Glutamatergic neuron (in vitro differentiated cells): ENCODE data around the gene FLVCR2. TPM values are rescaled to one million over a fixed set of nuclear protein-coding genes. Genes with fewer than 3 reads are reported as not detected.
A peak's percentile ranks its signal among the peaks of the same experiment; 100 is the strongest.

Experiments
- DNase-seq: peaks from one replicate; pipeline ENCODE4 v3.0.0; 2022
- H3K27ac Mint-ChIP-seq: one replicate; pipeline ENCODE4 v1.8.0; 2020; ENCODE audit warnings: mild to moderate bottlenecking, mixed read lengths, inconsistent platforms; ENCODE audit not compliant: unreplicated experiment
- H3K27me3 Mint-ChIP-seq: one replicate; pipeline ENCODE4 v1.8.0; 2020; ENCODE audit warnings: mild to moderate bottlenecking, moderate library complexity, mixed read lengths, inconsistent platforms; ENCODE audit not compliant: unreplicated experiment
- H3K36me3 Mint-ChIP-seq: one replicate; pipeline ENCODE4 v1.8.0; 2020; ENCODE audit warnings: mild to moderate bottlenecking, mixed read lengths, inconsistent platforms; ENCODE audit not compliant: unreplicated experiment
- H3K4me1 Mint-ChIP-seq: one replicate; pipeline ENCODE4 v1.8.0; 2020; ENCODE audit warnings: mild to moderate bottlenecking, low read depth, mixed read lengths, inconsistent platforms; ENCODE audit not compliant: unreplicated experiment
- H3K4me3 Mint-ChIP-seq: one replicate; pipeline ENCODE4 v1.8.0; 2020; ENCODE audit warnings: mild to moderate bottlenecking, mixed read lengths, inconsistent platforms; ENCODE audit not compliant: unreplicated experiment
- H3K9me3 Mint-ChIP-seq: one replicate; pipeline ENCODE4 v1.8.0; 2020; ENCODE audit warnings: mild to moderate bottlenecking, moderate library complexity, mixed read lengths, inconsistent platforms; ENCODE audit not compliant: unreplicated experiment
- total RNA-seq: library from RNA; stranded (reverse); fragmentation: NEBNext Ultra II Directional; extraction: Animal tissue kit (Norgen Biotek cat#: 25700); gene quantifications from one replicate; pipeline ENCODE4 v1.2.1, GENCODE V29; 2021; ENCODE audit not compliant: unreplicated experiment
- TF ChIP-seq, protein P1 (sequence below): fragments of 200-600 bp; sonication (generic); IDR thresholded peaks from one replicate; pipeline ENCODE4 v1.5.0; 2021; ENCODE audit not compliant: partially characterized antibody, unreplicated experiment

FLVCR2 gene
- total RNA-seq, 1 donor from 2014 or later = not detected

GRCh38 chr14:75577090-75577489 is 1.3 kb upstream of the FLVCR2 start:
- peaks cover 4% of the 10 kb centered on the region for H3K36me3 Mint-ChIP-seq
- H3K4me1 Mint-ChIP-seq = peaks cover 3% of the 10 kb centered on the region
- peaks cover 6% of the 10 kb centered on the region for H3K27me3 Mint-ChIP-seq
- H3K27ac Mint-ChIP-seq = no peak overlapping the region
- H3K9me3 Mint-ChIP-seq = peaks cover 5% of the 10 kb centered on the region
- H3K4me3 Mint-ChIP-seq = no peak overlapping the region
- TF ChIP-seq, protein P1, sequence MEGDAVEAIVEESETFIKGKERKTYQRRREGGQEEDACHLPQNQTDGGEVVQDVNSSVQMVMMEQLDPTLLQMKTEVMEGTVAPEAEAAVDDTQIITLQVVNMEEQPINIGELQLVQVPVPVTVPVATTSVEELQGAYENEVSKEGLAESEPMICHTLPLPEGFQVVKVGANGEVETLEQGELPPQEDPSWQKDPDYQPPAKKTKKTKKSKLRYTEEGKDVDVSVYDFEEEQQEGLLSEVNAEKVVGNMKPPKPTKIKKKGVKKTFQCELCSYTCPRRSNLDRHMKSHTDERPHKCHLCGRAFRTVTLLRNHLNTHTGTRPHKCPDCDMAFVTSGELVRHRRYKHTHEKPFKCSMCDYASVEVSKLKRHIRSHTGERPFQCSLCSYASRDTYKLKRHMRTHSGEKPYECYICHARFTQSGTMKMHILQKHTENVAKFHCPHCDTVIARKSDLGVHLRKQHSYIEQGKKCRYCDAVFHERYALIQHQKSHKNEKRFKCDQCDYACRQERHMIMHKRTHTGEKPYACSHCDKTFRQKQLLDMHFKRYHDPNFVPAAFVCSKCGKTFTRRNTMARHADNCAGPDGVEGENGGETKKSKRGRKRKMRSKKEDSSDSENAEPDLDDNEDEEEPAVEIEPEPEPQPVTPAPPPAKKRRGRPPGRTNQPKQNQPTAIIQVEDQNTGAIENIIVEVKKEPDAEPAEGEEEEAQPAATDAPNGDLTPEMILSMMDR = no peak
- no peak for DNase-seq

DNA sequence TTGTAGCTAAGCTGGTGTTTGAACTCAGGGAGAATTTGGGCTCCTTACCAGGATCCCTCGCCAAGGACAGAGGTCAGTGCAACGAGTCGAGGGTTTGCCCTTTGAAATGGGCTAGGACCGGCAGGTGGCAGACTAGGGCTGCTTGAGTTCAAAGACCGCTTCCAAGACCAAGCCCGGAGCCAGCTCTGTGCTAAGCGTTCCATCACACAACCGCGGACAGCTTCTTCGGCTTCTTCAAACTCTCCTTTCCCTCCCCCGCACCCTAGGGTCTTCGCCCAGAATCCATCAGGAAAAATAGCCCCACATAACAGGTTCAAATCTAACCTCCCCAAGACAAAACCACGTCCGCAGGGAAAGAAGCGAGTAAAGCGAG is 705 bp upstream of the FLVCR2 start:
- peak overlapping the region; percentile 86 for H3K4me3 Mint-ChIP-seq
- TF ChIP-seq, protein P1 = no peak
- H3K27ac Mint-ChIP-seq = no peak overlapping the region
- H3K9me3 Mint-ChIP-seq = peaks cover 5% of the 10 kb centered on the region
- peaks cover 4% of the 10 kb centered on the region for H3K36me3 Mint-ChIP-seq
- DNase-seq = peak; percentile 83
- H3K27me3 Mint-ChIP-seq = peaks cover 6% of the 10 kb centered on the region
- H3K4me1 Mint-ChIP-seq = peaks cover 3% of the 10 kb centered on the region

DNA sequence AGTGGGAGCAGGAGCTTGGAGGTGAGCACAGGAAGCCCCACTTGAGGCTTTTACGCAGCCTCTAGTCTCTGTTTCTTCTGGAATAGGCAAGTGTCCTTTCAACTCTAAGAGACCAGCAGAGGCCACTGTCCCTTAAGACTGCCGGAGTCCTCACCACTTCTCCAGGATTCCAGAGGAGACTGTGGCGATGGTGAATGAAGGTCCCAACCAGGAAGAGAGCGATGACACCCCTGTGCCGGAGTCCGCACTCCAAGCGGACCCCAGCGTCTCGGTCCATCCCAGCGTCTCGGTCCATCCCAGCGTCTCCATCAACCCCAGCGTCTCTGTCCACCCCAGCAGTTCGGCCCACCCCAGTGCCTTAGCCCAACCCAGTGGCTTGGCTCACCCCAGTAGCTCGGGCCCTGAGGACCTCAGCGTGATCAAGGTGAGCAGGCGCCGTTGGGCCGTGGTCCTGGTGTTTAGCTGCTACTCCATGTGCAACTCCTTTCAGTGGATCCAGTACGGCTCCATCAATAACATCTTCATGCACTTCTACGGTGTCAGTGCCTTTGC is 442 bp downstream of the FLVCR2 start:
- TF ChIP-seq, protein P1 = no peak
- no peak overlapping the region for H3K27ac Mint-ChIP-seq
- peak overlapping the region; percentile 86 for H3K4me3 Mint-ChIP-seq
- no peak for DNase-seq
- H3K4me1 Mint-ChIP-seq = peaks cover 3% of the 10 kb centered on the region
- H3K36me3 Mint-ChIP-seq = peaks cover 4% of the 10 kb centered on the region
- H3K9me3 Mint-ChIP-seq = peaks cover 5% of the 10 kb centered on the region
- peaks cover 6% of the 10 kb centered on the region for H3K27me3 Mint-ChIP-seq

- H3K36me3 Mint-ChIP-seq = peaks cover 4% of the 10 kb centered on the region
- TF ChIP-seq, protein P1 = no peak
- DNase-seq = no peak
- H3K27ac Mint-ChIP-seq = no peak overlapping the region
- H3K4me3 Mint-ChIP-seq = peak overlapping the region; percentile 86
- H3K27me3 Mint-ChIP-seq = peaks cover 6% of the 10 kb centered on the region
- peaks cover 5% of the 10 kb centered on the region for H3K9me3 Mint-ChIP-seq
- peaks cover 3% of the 10 kb centered on the region for H3K4me1 Mint-ChIP-seq
Measured at GRCh38 chr14:75579338-75579864, 981 bp downstream of the FLVCR2 start.

GRCh38 chr14:75579882-75580281 is 1.5 kb downstream of the FLVCR2 start:
- DNase-seq = no peak
- no peak overlapping the region for H3K27ac Mint-ChIP-seq
- peaks cover 3% of the 10 kb centered on the region for H3K4me1 Mint-ChIP-seq
- H3K4me3 Mint-ChIP-seq = peak overlapping the region; percentile 69
- TF ChIP-seq, protein P1 = no peak
- H3K36me3 Mint-ChIP-seq = peaks cover 4% of the 10 kb centered on the region
- H3K9me3 Mint-ChIP-seq = peaks cover 3% of the 10 kb centered on the region
- peaks cover 6% of the 10 kb centered on the region for H3K27me3 Mint-ChIP-seq
